ENCODE measurements around the gene RIT1. TPM values are rescaled to one million over a fixed set of nuclear protein-coding genes. Genes with fewer than 3 reads are reported as not detected.

Gene RIT1
- total and polyA plus RNA-seq, 2 of the 8 experiments (the other 6 are each of a cell fraction or from before 2014, with no cell fraction given), result 25.3 to 26.8 TPM

GRCh38 chr1:155884031-155884960 is 26.9 kb downstream of the RIT1 start (continued):
- TF ChIP-seq USF2 (IDR thresholded peaks at IDR 0.05; ENCODE audit: low read length), result no peak
- TF ChIP-seq, protein P1, sequence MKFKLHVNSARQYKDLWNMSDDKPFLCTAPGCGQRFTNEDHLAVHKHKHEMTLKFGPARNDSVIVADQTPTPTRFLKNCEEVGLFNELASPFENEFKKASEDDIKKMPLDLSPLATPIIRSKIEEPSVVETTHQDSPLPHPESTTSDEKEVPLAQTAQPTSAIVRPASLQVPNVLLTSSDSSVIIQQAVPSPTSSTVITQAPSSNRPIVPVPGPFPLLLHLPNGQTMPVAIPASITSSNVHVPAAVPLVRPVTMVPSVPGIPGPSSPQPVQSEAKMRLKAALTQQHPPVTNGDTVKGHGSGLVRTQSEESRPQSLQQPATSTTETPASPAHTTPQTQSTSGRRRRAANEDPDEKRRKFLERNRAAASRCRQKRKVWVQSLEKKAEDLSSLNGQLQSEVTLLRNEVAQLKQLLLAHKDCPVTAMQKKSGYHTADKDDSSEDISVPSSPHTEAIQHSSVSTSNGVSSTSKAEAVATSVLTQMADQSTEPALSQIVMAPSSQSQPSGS (IDR thresholded peaks at IDR 0.05; ENCODE audit: low read length), result no peak
- TF ChIP-seq BACH1 (IDR thresholded peaks at IDR 0.05; ENCODE audit: low read length), result no peak
- no peak for TF ChIP-seq SAP30 (IDR thresholded peaks at IDR 0.05; ENCODE audit: insufficient read depth, insufficient replicate concordance, low read length)
- TF ChIP-seq CREB1 (IDR thresholded peaks at IDR 0.05), result no peak
- TF ChIP-seq CEBPB (IDR thresholded peaks at IDR 0.05; ENCODE audit: low read depth, low read length), result no peak
- no peak for TF ChIP-seq RAD21 (IDR thresholded peaks at IDR 0.05 in 1 of 2, conservative IDR thresholded peaks at IDR 0.05 in 1 of 2; ENCODE audit: low read depth in 2 of 2, low read length in 2 of 2)
